Erythroblast (primary cell): Measurements from ENCODE around the gene ADH5.
A peak's percentile ranks its signal among the peaks of the same experiment; 100 is the strongest.

Experiments used
- DNase-seq, 2 experiments: peaks; one replicate each; lab custom pipeline; 2025; lab: John Stamatoyannopoulos, UW
- GATA1 ChIP-seq: IDR thresholded peaks from 2 replicates; pipeline ENCODE4 v1.6.1; 2011; ENCODE audit warnings: low read depth, mild to moderate bottlenecking, control low read depth, low read length, moderate library complexity
- POLR2A ChIP-seq: IDR thresholded peaks from 2 replicates; pipeline ENCODE4 v1.6.1; 2011; ENCODE audit warnings: mild to moderate bottlenecking, low read length

ADH5 gene

GRCh38 chr4:99033956-99034355, 54.6 kb downstream of the ADH5 start:
- TF ChIP-seq GATA1 (no peak), POLR2A (no peak)

GRCh38 chr4:99029852-99030251, 58.7 kb downstream of the ADH5 start:
- no peak for DNase-seq
- TF ChIP-seq GATA1 (no peak), POLR2A (no peak)

More at GRCh38 chr4:99033956-99034355, 54.6 kb downstream of the ADH5 start:
- DNase-seq: no peak

DNA sequence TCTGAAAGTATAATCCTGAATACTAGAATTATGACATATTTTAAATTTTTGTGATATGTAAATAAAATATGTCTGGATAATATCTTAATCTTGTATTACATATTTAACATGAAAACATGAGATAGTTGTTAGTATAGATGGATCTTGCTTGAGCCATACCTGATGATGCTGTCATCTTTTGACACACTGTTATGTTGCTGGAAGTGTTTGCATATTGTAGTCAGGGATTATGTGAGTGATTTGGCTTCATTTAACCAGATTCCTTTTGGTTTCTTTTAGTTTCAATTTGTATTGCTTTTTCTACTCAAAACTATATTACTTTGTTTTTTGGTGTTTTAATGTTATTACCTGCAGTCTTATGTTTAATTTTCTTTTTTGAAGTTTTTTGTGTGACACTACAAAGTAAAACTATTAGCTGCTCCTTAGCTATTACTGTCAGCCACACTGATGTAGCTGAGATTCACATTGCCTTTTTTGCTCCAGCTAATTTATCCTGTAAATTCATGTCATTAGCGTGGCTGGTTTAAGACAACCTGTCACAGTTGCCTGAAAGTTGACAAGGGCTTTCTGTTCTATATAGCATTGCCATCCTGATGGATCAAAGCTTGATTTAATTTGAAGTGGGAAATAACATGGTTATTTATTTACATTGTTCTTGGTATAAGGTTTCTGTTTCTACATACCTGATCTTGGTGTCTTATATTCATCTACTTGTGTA, 59.4 kb downstream of the ADH5 start:
- DNase-seq: no peak
- TF ChIP-seq POLR2A (no peak), GATA1 (no peak)

GRCh38 chr4:99028187-99028586, 60.4 kb downstream of the ADH5 start:
- TF ChIP-seq POLR2A (no peak), GATA1 (no peak)
- peak in 1 of 2 experiments; percentile 8 for DNase-seq

GRCh38 chr4:99027304-99027703, 61.3 kb downstream of the ADH5 start:
- TF ChIP-seq GATA1 (no peak), POLR2A (no peak)
- no peak for DNase-seq

- DNase-seq: no peak
- TF ChIP-seq GATA1: no peak
- TF ChIP-seq POLR2A: no peak
Measured at GRCh38 chr4:99025506-99025905, 63.1 kb downstream of the ADH5 start.

GRCh38 chr4:99024481-99025275, 63.9 kb downstream of the ADH5 start:
- TF ChIP-seq GATA1 (no peak), POLR2A (no peak)
- peak; percentile 21 to 42 for DNase-seq

GRCh38 chr4:99023800-99024251, 64.8 kb downstream of the ADH5 start:
- DNase-seq: peak; percentile 73 to 90

DNA sequence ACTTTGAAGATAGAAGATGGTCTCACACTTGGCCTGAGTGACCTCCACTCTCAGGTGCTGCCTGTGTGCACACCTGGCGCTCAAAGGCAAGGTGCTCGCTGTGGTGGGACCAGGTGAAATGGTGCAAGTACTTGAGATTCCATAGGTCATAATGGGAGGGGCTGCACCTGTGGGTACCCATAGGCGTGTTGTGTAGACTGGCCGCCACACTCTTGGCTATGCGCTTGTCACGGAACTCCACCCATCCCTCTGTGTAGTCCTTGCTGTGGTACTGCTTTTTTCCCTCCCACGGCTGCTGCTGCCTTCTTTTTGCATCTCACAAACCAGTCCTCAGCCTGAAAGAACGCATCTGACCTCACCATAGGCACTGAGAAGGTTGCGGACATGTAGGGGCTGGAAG, 66.0 kb downstream of the ADH5 start:
- DNase-seq: peak in 1 of 2 experiments; percentile 42
- no peak for TF ChIP-seq GATA1
- no peak for TF ChIP-seq POLR2A

GRCh38 chr4:99021386-99021785, 67.2 kb downstream of the ADH5 start:
- no peak for DNase-seq
- TF ChIP-seq POLR2A: no peak
